Inflammatory macrophage treated with lipopolysaccharide for 4 hours (primary cell): ENCODE measurements around the gene NPW.
"Not testable (repeated sequence)": the region's sequence is repeated elsewhere in the genome, so short reads cannot be mapped to it uniquely, and the experiment has no call there.

Source experiments
- DNase-seq: peaks from one replicate; pipeline ENCODE4 v3.0.0-alpha.2; 2020

NPW gene

DNA sequence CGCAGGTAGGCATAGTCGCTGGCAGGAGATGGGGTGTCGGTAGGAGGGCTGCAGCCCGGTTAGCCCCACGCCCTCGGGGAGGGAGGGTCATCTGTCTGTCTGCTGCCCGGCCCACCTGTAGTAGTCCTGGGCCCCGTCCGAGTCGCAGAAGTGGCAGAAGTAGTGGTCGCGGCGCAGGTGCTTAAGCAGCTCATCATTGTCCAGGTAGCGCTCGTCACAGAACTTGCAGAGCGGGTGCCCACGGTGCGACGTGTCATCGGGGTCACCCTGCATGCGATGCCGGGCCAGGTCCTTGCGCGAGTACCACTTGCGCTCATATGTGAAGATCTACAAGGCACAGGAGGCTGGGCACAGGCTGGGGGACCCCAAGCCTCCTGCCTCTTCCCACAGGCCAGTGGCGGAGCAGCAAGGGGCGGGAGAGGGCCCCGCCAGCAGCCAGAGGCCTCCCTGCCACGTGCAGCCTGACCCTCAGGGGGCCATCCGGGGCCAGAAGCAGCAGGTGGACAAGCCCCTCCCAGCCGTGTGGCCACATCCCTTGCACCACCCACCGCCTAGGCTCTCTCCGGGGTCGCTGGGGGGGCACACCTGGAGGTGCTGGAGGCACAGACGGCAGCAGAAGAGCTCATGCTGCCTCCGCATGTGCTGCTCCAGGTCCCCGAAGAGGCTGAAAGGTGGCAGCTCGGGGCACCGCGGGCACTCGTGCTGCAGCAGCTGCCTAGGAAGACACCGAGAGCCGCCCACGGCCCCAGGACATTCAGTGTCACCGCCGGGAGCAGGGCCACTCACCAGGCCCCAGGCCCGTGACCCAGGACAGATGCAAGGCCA lies 17.0 kb upstream of the NPW start:
- no peak for DNase-seq

GRCh38 chr16:2003231-2003826 lies 16.3 kb upstream of the NPW start:
- no peak for DNase-seq

DNA sequence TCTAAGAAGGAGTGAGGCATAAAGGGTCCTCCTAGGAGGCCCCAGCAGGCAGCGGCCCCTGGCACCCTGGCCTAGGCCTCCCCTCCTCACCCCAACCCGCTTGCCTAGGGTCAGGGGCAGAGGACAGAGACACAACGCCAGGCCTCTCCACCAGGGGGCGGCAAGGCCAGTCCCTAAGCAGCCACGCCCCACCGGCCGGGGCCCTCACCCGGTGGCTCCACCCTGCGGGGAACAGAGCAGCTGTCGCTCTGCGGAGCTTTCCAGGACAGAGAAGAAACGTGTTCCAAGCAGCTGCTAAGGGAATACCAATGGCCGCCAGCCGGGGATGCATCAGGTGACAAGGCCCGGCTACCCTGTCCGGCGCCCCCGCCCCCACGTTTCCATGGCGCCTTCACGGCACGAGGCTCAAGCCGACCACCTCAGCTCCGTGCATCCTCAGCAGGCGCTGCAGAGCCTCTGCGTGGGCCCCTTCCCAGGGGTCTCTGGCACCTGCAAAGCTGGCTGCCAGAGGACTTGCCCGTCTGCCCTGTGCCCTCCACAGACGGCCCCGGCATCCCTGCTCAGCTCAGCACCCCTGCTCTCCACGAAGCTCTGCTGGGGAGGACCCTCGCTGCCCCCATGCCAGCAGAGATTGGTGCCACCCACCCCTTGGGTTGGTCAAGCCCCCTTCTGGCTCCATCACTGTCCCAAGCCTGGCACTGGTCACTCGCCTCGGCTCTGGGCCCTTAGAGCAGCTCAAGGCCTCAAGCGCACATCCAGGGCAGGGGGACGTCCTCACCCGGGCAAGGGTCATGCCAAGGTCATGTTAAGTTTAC lies 15.6 kb upstream of the NPW start:
- peak; percentile 91 for DNase-seq

- peak; percentile 70 for DNase-seq
Observed at GRCh38 chr16:2004795-2005517, 14.6 kb upstream of the NPW start.

GRCh38 chr16:2005646-2006045 lies 13.9 kb upstream of the NPW start:
- peak; percentile 70 for DNase-seq

DNA sequence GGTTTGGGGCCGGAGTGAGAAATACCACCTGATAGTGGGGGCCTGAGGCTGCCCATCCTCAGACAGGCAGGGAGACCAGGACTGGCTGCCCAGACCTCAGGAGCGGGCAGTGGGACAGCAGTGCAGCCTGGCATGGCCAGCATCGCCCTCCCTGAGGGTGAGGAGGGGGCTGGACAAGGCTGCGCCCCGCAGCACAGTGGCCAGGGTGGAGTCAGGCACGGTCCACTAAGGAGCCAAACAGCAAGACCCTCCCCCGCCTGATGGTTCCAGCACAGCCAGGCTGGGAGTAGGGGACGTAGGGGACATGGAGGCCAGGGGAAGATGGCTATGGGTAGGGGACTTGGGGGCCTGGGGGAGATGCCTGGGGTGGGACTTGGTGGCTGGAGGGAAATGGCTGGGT lies 13.3 kb upstream of the NPW start:
- DNase-seq = no peak

DNA sequence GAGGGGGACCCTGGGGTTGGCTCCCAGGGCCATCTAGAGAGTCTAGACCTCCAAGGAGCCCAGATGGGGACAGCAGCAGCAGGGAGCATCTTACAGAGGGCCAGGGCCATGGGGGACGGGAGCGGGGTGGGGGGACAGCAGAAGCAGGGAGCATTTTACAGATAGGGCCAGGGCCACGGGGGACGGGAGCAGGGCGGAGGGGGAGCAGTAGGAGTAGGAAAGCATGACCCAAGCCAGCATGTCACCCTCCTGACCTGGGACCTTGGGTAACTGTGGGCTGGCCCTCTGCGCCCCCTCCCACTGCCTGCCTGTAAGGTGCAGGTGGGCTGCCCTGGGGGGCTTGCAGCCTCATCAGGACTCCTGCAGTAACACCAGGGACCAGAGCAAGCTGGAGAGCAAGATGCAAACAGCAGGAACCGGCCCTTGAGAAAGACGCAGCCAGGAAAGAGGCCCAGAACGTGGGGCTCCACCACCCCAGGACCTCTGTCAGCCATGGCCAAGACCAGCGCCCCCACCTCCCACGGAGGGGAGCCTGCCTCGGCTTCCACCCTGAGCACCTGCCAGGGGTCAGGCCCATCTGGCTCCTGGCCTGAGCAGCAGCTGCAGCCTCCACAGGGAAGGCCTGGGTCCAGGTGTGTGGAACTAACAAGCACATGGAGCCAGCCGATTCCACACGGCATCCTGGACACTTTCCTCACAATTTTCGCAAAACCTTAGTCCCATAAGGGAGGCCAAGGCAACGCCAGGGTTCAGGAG lies 12.3 kb upstream of the NPW start:
- no peak for DNase-seq

GRCh38 chr16:2008009-2008526 lies 11.5 kb upstream of the NPW start:
- no peak for DNase-seq

DNA sequence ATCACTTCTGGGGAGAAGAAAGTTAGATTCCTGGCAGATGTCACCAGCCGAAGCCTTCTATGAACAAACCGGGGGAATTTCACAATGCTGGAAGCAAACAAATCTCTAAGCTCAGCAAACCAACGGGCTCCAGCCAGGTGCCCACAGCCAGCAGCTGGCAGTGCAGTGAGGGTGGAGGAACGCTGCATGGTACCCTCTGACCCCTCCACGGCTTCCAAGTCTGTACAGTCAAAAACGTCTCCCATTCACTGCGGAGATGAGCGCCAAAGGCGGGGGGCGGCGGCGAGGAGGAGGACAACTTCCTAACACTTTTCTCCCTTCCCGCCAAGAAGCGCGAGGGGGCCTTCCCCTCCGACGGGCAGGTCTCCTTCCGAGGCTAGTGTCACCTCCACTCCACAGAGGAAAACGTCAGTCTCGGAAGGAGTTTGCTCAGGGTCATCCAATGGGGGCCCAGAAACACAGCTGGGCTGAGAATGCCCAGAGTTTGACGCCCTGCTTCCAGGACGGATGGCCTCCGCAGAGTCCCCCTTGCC lies 10.9 kb upstream of the NPW start:
- DNase-seq = peak; percentile 32

GRCh38 chr16:2009164-2009711 lies 10.3 kb upstream of the NPW start:
- DNase-seq = no peak

DNA sequence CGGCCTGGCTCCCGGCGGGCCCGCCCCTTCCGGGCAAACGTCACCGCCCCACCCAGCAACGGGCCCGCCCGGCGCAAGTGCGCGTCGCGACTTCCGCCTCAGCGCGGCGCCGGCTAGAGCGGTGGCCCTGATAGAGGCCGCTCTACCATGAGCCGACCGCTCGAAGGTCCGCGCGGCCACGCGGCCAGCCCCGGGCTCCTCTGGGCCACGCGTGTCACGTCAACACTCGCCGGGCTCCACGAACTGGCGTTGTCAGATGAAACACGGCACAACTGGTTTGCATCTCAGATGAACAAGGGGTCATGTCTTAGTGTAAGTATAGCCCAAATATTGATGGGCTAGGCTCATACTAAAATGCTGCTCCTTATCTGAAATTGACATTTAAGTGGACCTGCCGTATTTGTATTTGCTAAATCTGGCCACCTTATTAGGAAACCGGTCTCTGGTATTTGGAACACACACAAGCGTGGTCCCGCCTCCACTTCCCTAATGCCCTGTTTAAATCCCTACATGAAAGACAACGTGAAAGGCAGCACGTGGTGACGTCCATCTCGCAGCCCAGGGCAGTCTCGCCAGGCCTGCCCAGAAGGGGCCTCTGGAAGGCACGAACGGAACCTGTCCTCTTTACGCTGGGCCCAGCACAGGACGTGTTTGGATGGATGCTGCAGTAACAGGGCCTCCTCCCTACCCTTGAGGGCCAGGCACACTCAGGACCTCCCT lies 9.6 kb upstream of the NPW start, which contains the start of gene ZNF598:
TSS of gene ZNF598 (minus strand) at position 31 of the 720 bp plus-strand sequence.
- DNase-seq = peak; percentile 91

GRCh38 chr16:2011726-2012125 lies 7.9 kb upstream of the NPW start:
- DNase-seq = not testable (repeated sequence)

- DNase-seq = no peak
Observed at GRCh38 chr16:2013527-2013926, 6.1 kb upstream of the NPW start.

- DNase-seq = peak; percentile 86
Observed at GRCh38 chr16:2015117-2015946, 4.3 kb upstream of the NPW start.

DNA sequence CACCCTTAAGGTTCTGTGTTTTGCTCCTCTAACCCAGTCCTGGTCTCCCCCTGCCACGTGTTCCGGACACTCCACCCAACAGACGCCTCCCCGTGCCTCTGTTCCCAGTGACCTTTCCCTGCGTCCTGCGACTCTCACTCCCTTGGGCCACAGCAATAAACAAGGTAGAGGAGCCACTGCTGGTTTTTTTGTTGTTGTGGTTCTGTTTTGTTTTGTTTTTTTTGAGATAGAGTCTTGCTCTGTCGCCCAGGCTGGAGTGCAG lies 3.7 kb upstream of the NPW start:
- no peak for DNase-seq

GRCh38 chr16:2016407-2016922 lies 3.1 kb upstream of the NPW start:
- DNase-seq = no peak

DNA sequence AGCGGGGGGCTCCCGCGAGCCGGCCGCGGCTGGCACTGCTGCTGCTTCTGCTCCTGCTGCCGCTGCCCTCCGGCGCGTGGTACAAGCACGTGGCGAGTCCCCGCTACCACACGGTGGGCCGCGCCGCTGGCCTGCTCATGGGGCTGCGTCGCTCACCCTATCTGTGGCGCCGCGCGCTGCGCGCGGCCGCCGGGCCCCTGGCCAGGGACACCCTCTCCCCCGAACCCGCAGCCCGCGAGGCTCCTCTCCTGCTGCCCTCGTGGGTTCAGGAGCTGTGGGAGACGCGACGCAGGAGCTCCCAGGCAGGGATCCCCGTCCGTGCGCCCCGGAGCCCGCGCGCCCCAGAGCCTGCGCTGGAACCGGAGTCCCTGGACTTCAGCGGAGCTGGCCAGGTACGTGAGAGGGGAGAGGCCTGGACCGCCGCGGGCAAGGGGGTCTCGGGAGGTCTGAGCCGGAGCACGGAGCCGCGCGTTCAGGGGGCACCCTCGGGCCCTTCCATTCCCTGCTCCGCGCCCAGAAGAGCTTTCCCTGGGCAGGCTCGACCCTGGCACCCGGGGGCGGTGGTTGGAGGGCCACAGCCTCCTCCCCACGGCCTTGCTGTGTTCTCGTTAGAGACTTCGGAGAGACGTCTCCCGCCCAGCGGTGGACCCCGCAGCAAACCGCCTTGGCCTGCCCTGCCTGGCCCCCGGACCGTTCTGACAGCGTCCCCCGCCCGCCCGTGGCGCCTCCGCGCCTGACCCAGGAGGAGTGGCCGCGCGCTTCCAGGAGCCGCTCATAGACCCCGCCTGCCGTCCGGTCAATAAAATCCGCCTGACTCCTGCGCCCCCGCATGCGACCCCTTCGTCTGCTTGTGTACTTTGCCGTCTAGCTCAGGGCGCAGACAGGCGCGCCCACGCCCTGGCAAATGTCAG lies 591 bp downstream of the NPW start:
- no peak for DNase-seq

GRCh38 chr16:2022723-2023091 lies 3.1 kb downstream of the NPW start:
- no peak for DNase-seq
